WTC11 (cell line): Measurements from ENCODE around the gene PDE6B.

Experiments
- ATF1 ChIP-seq: sonication (generic); formaldehyde crosslinking; IDR thresholded peaks from 2 replicates; pipeline ENCODE4 v1.8.1; 2023; ENCODE audit warnings: mild to moderate bottlenecking, moderate library complexity, missing genetic modification reagents
- ATF2 ChIP-seq: sonication (generic); formaldehyde crosslinking; IDR thresholded peaks from 2 replicates; pipeline ENCODE4 v1.8.1; 2022; ENCODE audit warnings: low read depth, missing genetic modification reagents, borderline replicate concordance
- CREB1 ChIP-seq: sonication (generic); formaldehyde crosslinking; IDR thresholded peaks from 2 replicates; pipeline ENCODE4 v1.8.0; 2023; ENCODE audit warnings: mild to moderate bottlenecking, missing genetic modification reagents
- CTCF ChIP-seq: fragments of 200-600 bp; IDR thresholded peaks from 2 replicates; pipeline ENCODE4 v1.8.0; 2022; ENCODE audit warnings: antibody characterized with exemption
- E2F1 ChIP-seq: sonication (generic); formaldehyde crosslinking; IDR thresholded peaks from 2 replicates; pipeline ENCODE4 v1.8.0; 2022; ENCODE audit warnings: mild to moderate bottlenecking, missing genetic modification reagents
- GRHL2 ChIP-seq: fragments of 250-450 bp; sonication (Bioruptor Pico); IDR thresholded peaks from 2 replicates; pipeline ENCODE4 v1.8.0; 2022; ENCODE audit warnings: mild to moderate bottlenecking, moderate library complexity; ENCODE audit not compliant: insufficient replicate concordance, severe bottlenecking
- MYBL2 ChIP-seq: sonication (generic); formaldehyde crosslinking; IDR thresholded peaks from 2 replicates; pipeline ENCODE4 v1.8.1; 2023; ENCODE audit warnings: mild to moderate bottlenecking, moderate library complexity, missing genetic modification reagents
- NR2C2 ChIP-seq: sonication (generic); formaldehyde crosslinking; IDR thresholded peaks from 2 replicates; pipeline ENCODE4 v1.8.0; 2022; ENCODE audit warnings: mild to moderate bottlenecking, missing genetic modification reagents
- NR3C1 ChIP-seq: sonication (generic); formaldehyde crosslinking; conservative IDR thresholded peaks from 2 replicates; pipeline ENCODE4 v1.8.1; 2023; ENCODE audit warnings: low read depth, mild to moderate bottlenecking, missing genetic modification reagents
- STAT6 ChIP-seq: sonication (generic); formaldehyde crosslinking; conservative IDR thresholded peaks from 2 replicates; pipeline ENCODE4 v1.8.1; 2023; ENCODE audit warnings: mild to moderate bottlenecking, low read depth, missing genetic modification reagents, moderate library complexity
- ZBTB43 ChIP-seq: sonication (generic); formaldehyde crosslinking; IDR thresholded peaks from 2 replicates; pipeline ENCODE4 v1.8.1; 2023; ENCODE audit warnings: mild to moderate bottlenecking, missing genetic modification reagents

GRCh38 chr4:624705-625590 is at the start of gene PDE6B:
- no peak for TF ChIP-seq ATF2 (CRISPR knock-in tag)
- no peak for TF ChIP-seq MYBL2 (CRISPR knock-in tag)
- TF ChIP-seq CTCF, result no peak
- no peak for TF ChIP-seq ZBTB43 (CRISPR knock-in tag)
- no peak for TF ChIP-seq NR2C2 (CRISPR knock-in tag)
- TF ChIP-seq ATF1 (CRISPR knock-in tag), result no peak
- no peak for TF ChIP-seq NR3C1 (CRISPR knock-in tag)
- TF ChIP-seq CREB1, result no peak
- no peak for TF ChIP-seq GRHL2 (CRISPR knock-in tag)
- TF ChIP-seq E2F1, result no peak
- no peak for TF ChIP-seq STAT6
